HL-60/S4 treated with retinoic acid at 250 ng/mL for 4 days and 3 days (cell line): ENCODE results near the gene TBL2.
"Not testable (repeated sequence)": the region's sequence is repeated elsewhere in the genome, so short reads cannot be mapped to it uniquely, and the experiment has no call there.

Source experiments
- in situ Hi-C: fragments of 300-500 bp; cut with MboI; formaldehyde crosslinking; loops from 2 replicates; pipeline ENCODE4 v1.7.0; 2022; ENCODE audit warnings: low sequenced_read_pairs

The TBL2 gene

GRCh38 chr7:73578342-73579128, at the start of gene TBL2:
Gene TBL2, minus strand, starts transcription at chr7:73578579. Its CDS starts 30 bp downstream, at chr7:73578549.
- in situ Hi-C loops = no loop called here

GRCh38 chr7:73626814-73627213, 48.4 kb upstream of the TBL2 start:
- in situ Hi-C loops = no loop called here

GRCh38 chr7:73625276-73625675, 46.9 kb upstream of the TBL2 start:
- in situ Hi-C loops = no loop called here

- in situ Hi-C loops = no loop called here
These were observed 46.3 kb upstream of the TBL2 start for GRCh38 chr7:73624669-73625001.

GRCh38 chr7:73623798-73624668, 45.7 kb upstream of the TBL2 start, which contains the start of gene MLXIPL:
Gene MLXIPL, minus strand, starts transcription at chr7:73624522. Its CDS starts 30 bp downstream, at chr7:73624492.
- in situ Hi-C loops = no loop called here

GRCh38 chr7:73622909-73623797, 44.8 kb upstream of the TBL2 start:
- in situ Hi-C loops = no loop called here

GRCh38 chr7:73622527-73622908, 44.1 kb upstream of the TBL2 start:
- in situ Hi-C loops = no loop called here

- in situ Hi-C loops = no loop called here
These were observed 43.0 kb upstream of the TBL2 start for GRCh38 chr7:73621168-73622063.

- in situ Hi-C loops = not testable (repeated sequence)
These were observed 41.0 kb upstream of the TBL2 start for GRCh38 chr7:73619394-73619793.

GRCh38 chr7:73618538-73618937, 40.2 kb upstream of the TBL2 start:
- in situ Hi-C loops = no loop called here

- in situ Hi-C loops = not testable (repeated sequence)
These were observed 39.1 kb upstream of the TBL2 start for GRCh38 chr7:73617520-73617919.

GRCh38 chr7:73615886-73616285, 37.5 kb upstream of the TBL2 start:
- in situ Hi-C loops = no loop called here

- in situ Hi-C loops = not testable (repeated sequence)
These were observed 36.6 kb upstream of the TBL2 start for GRCh38 chr7:73614937-73615336.

GRCh38 chr7:73613954-73614735, 35.8 kb upstream of the TBL2 start:
- in situ Hi-C loops = no loop called here

- in situ Hi-C loops = no loop called here
These were observed 34.4 kb upstream of the TBL2 start for GRCh38 chr7:73612598-73613269.

- in situ Hi-C loops = no loop called here
These were observed 32.7 kb upstream of the TBL2 start for GRCh38 chr7:73611017-73611555.

GRCh38 chr7:73610105-73610504, 31.7 kb upstream of the TBL2 start:
- in situ Hi-C loops = no loop called here

GRCh38 chr7:73607692-73607983, 29.3 kb upstream of the TBL2 start:
- in situ Hi-C loops = loop anchor here (10.0 kb wide), 1 partner anchor 107 kb away; the partner anchor contains the start of gene STX1A
